Measurements from ENCODE around the gene SLFN5. TPM values are rescaled to one million over a fixed set of nuclear protein-coding genes. Genes with fewer than 3 reads are reported as not detected.

Gene SLFN5
- polyA plus RNA-seq, 1 of the 3 experiments (the other 2 are of a cell fraction) = 1.4 TPM

DNA sequence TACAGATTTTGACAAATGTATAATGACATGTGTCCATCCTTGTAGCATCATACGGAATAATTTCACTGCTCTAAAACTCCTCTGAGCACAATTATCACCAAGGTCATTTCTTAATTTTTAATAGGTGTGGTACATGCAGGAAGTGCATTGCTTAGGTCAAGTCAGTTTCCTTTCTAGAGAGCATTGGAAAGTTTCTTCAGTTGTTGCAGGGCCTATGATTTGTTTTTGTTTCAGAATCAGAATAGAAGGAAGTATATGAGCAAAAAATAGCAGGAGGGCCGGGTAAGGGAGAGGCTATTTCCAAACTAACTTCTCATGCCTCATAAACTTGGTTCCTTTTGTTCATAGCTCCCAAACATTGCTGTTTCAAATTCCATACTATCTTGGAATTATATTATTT lies 24.0 kb upstream of the SLFN5 start:
- POLR2A ChIA-PET = no interaction called here
- TF ChIP-seq SMC3 (IDR thresholded peaks at IDR 0.05; ENCODE audit: low read depth, low read length) = no peak
- TF ChIP-seq, protein P1, sequence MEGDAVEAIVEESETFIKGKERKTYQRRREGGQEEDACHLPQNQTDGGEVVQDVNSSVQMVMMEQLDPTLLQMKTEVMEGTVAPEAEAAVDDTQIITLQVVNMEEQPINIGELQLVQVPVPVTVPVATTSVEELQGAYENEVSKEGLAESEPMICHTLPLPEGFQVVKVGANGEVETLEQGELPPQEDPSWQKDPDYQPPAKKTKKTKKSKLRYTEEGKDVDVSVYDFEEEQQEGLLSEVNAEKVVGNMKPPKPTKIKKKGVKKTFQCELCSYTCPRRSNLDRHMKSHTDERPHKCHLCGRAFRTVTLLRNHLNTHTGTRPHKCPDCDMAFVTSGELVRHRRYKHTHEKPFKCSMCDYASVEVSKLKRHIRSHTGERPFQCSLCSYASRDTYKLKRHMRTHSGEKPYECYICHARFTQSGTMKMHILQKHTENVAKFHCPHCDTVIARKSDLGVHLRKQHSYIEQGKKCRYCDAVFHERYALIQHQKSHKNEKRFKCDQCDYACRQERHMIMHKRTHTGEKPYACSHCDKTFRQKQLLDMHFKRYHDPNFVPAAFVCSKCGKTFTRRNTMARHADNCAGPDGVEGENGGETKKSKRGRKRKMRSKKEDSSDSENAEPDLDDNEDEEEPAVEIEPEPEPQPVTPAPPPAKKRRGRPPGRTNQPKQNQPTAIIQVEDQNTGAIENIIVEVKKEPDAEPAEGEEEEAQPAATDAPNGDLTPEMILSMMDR (IDR thresholded peaks at IDR 0.05) = no peak
- TF ChIP-seq, protein P2, sequence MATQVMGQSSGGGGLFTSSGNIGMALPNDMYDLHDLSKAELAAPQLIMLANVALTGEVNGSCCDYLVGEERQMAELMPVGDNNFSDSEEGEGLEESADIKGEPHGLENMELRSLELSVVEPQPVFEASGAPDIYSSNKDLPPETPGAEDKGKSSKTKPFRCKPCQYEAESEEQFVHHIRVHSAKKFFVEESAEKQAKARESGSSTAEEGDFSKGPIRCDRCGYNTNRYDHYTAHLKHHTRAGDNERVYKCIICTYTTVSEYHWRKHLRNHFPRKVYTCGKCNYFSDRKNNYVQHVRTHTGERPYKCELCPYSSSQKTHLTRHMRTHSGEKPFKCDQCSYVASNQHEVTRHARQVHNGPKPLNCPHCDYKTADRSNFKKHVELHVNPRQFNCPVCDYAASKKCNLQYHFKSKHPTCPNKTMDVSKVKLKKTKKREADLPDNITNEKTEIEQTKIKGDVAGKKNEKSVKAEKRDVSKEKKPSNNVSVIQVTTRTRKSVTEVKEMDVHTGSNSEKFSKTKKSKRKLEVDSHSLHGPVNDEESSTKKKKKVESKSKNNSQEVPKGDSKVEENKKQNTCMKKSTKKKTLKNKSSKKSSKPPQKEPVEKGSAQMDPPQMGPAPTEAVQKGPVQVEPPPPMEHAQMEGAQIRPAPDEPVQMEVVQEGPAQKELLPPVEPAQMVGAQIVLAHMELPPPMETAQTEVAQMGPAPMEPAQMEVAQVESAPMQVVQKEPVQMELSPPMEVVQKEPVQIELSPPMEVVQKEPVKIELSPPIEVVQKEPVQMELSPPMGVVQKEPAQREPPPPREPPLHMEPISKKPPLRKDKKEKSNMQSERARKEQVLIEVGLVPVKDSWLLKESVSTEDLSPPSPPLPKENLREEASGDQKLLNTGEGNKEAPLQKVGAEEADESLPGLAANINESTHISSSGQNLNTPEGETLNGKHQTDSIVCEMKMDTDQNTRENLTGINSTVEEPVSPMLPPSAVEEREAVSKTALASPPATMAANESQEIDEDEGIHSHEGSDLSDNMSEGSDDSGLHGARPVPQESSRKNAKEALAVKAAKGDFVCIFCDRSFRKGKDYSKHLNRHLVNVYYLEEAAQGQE (IDR thresholded peaks at IDR 0.05; ENCODE audit: low read depth, low read length) = no peak
- TF ChIP-seq EP300 (IDR thresholded peaks at IDR 0.05; ENCODE audit: borderline replicate concordance in 1 of 2, low read depth in 1 of 2, low read length in 1 of 2) = no peak
- TF ChIP-seq FOXM1 (IDR thresholded peaks at IDR 0.05; ENCODE audit: low read depth) = no peak
- TF ChIP-seq, protein P3, sequence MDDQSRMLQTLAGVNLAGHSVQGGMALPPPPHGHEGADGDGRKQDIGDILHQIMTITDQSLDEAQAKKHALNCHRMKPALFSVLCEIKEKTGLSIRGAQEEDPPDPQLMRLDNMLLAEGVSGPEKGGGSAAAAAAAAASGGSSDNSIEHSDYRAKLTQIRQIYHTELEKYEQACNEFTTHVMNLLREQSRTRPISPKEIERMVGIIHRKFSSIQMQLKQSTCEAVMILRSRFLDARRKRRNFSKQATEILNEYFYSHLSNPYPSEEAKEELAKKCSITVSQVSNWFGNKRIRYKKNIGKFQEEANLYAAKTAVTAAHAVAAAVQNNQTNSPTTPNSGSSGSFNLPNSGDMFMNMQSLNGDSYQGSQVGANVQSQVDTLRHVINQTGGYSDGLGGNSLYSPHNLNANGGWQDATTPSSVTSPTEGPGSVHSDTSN (IDR thresholded peaks at IDR 0.05) = no peak
- no peak for TF ChIP-seq TEAD4 (IDR thresholded peaks at IDR 0.05; ENCODE audit: borderline replicate concordance, insufficient read depth)
- no peak for TF ChIP-seq RFX5 (IDR thresholded peaks at IDR 0.05; ENCODE audit: low read length)
- no peak for TF ChIP-seq RCOR1 (IDR thresholded peaks at IDR 0.05; ENCODE audit: low read length)
- no peak for TF ChIP-seq NFIC (IDR thresholded peaks at IDR 0.05; ENCODE audit: borderline replicate concordance)
- no peak for TF ChIP-seq GABPA (IDR thresholded peaks at IDR 0.05; ENCODE audit: low read depth)
- TF ChIP-seq, protein P4, sequence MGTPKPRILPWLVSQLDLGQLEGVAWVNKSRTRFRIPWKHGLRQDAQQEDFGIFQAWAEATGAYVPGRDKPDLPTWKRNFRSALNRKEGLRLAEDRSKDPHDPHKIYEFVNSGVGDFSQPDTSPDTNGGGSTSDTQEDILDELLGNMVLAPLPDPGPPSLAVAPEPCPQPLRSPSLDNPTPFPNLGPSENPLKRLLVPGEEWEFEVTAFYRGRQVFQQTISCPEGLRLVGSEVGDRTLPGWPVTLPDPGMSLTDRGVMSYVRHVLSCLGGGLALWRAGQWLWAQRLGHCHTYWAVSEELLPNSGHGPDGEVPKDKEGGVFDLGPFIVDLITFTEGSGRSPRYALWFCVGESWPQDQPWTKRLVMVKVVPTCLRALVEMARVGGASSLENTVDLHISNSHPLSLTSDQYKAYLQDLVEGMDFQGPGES (IDR thresholded peaks at IDR 0.05; ENCODE audit: low read depth, low read length) = no peak
- TF ChIP-seq MEF2A (IDR thresholded peaks at IDR 0.05; ENCODE audit: borderline replicate concordance, low read depth) = no peak
- Histone ChIP-seq H2AFZ (ENCODE audit: low read depth) (no peak overlapping the region), H3K27ac (ENCODE audit: low read depth in 2 of 2, low read length in 1 of 2) (no peak overlapping the region), H3K9ac (no peak overlapping the region), H3K27me3 (ENCODE audit: insufficient read depth) (peaks cover 40% of the 10 kb centered on the region), H3K4me1 (ENCODE audit: control insufficient read depth in 1 of 2, insufficient read depth in 2 of 2, low read depth in 1 of 2, low read length in 1 of 2) (no peaks in the 10 kb centered on the region), H3K79me2 (ENCODE audit: insufficient read depth) (no peaks in the 10 kb centered on the region), H4K20me1 (ENCODE audit: insufficient read depth) (no peaks in the 10 kb centered on the region), H3K4me2 (no peak overlapping the region), H3F3A (replicated peaks; ENCODE audit: insufficient read depth) (no peaks in the 10 kb centered on the region), H3K4me3 (ENCODE audit: low read depth in 2 of 2, low read length in 1 of 2) (no peak overlapping the region), H3K9me2 (no peaks in the 10 kb centered on the region), H3K9me3 (no peaks in the 10 kb centered on the region), H3K36me3 (replicated peaks in 1 of 2; ENCODE audit: control insufficient read depth in 1 of 2, insufficient read depth in 2 of 2, low read length in 1 of 2) (no peaks in the 10 kb centered on the region)
- no peak for DNase-seq
- WGBS (ENCODE audit: low lambda C conversion rate) = 7% methylated on average over 2 of the region's 2 CpGs
- CTCF ChIA-PET = no interaction called here

Measured in SK-N-SH (cell line).